ENCODE measurements around the gene BAG3. TPM values are rescaled to one million over a fixed set of nuclear protein-coding genes. Genes with fewer than 3 reads are reported as not detected.

Gene BAG3
- total RNA-seq, 2 experiments from 2014 or later: 20.9 to 24.3 TPM

DNA sequence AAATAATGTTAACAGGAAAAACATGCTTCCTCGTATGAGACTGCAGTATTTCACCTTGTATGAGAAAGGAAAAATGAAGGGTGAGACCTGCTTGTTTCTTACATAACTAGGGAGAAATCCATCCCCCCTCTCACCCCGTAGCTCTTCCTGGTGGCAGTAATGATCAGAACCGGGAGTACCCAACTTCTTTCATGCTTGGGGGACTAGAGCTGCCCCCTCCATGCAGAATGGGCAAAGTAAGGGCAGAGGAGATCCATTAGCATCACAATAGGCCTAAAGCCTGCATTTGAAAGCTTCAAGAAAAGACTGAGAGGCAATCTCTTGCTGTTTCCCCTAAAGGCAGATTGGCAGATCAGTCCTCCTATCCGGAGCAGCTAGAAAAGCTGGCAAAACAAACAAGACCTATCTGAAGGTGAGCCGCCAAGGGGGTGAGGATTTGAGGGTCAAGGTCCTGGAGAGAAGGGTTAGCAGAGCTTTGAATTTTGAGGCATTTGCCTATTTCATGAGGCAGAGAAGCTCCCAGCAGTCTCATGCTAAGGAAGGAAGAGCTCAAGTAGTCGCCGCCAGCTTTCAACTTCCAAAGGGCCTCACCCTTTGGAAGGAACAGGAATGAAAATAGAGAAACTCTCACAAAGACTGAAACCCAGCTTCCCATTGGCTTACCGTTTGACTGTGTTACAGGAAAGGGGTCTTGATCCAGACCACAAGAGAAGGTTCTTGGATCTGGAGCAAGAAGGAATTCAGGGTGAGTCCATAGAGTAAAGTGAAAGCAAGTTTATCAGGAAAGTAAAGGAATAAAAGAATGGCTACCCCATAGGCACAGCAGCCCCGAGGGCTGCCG lies 36.2 kb downstream of the BAG3 start:
- Mint-ChIP-seq H3K4me3 (no peak overlapping the region), H3K27ac (peak overlapping the region; percentile 57), H3K27me3 (ENCODE audit: low read depth) (no peaks in the 10 kb centered on the region), H3K4me1 (ENCODE audit: low read depth) (peaks cover 17% of the 10 kb centered on the region), H3K9me3 (no peaks in the 10 kb centered on the region), H3K36me3 (ENCODE audit: low read depth) (no peaks in the 10 kb centered on the region)
- no peak for DNase-seq
- CTCF ChIA-PET: interaction anchor here (0.7 to 4.9 kb wide), 30 partner anchors 8 to 447 kb away, joined by 3 to 54 read pairs (median 4); partner anchors contain the start of gene INPP5F
- intact Hi-C loops (cut with micrococcal nuclease): loop anchor here (2.0 to 5.0 kb wide), 2 partner anchors 231 to 1045 kb away; no protein-coding TSS in a partner anchor

DNA sequence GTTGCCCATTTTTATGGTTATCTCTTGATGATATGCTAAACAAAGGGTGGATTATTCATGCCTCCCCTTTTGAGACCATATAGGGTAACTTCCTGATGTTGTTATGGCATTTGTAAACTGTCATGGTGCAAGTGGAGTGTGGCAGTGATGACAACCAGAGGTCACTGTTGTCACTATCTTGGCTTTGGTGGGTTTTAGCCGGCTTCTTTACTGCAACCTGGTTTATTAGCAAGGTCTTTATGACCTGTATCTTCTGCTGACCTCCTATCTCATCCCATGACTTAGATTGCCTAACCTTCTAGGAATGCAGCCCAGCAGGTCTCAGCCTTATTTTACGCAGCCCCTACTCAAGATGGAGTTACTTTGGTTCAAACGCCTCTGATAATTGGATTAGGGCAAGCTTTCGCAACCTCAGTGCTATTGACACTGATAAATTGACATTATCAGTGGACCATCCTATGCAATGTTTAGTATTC lies 36.9 kb downstream of the BAG3 start:
- Mint-ChIP-seq H3K27ac (no peak overlapping the region), H3K36me3 (ENCODE audit: low read depth) (no peaks in the 10 kb centered on the region), H3K27me3 (ENCODE audit: low read depth) (no peaks in the 10 kb centered on the region), H3K4me3 (no peak overlapping the region), H3K4me1 (ENCODE audit: low read depth) (peaks cover 16% of the 10 kb centered on the region), H3K9me3 (no peaks in the 10 kb centered on the region)
- CTCF ChIA-PET: interaction anchor here (0.7 to 4.9 kb wide), 9 partner anchors 8 to 172 kb away, joined by 3 to 54 read pairs (median 11); partner anchors contain the start of gene INPP5F
- DNase-seq: peak; percentile 41
- intact Hi-C loops (cut with micrococcal nuclease): loop anchor here (5.0 kb wide), 1 partner anchor 1044 kb away; no protein-coding TSS in a partner anchor

DNA sequence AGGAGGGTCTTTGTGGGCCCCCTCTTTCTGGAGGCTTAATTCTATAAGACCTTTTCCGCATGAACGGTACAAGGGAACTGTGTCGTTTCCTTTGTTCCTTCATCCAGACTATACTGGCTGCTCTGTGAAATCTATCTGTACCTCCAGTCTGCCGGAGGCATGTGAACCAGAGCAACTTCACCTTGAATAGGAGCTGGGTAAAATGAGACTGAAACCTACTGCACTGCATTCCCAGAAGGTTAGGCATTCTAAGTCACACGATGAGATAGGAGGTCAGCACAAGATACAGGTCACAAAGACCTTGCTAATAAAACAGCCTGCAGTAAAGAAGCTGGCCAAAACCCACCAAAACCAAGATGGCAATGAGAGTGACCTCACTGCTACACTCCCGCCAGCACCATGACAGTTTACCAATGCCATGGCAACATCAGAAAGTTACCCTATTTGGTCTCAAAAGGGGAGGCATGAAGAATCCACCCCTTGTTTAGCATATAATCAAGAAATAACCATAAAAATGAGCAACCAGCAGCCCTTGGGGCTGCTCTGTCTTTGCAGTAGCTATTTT lies 37.9 kb downstream of the BAG3 start:
- no peaks in the 10 kb centered on the region for H3K36me3 Mint-ChIP-seq (ENCODE audit: low read depth)
- CTCF ChIA-PET: interaction anchor here (0.9 kb wide), 1 partner anchor 16 kb away, joined by 3 read pairs; no protein-coding TSS in a partner anchor
- DNase-seq: no peak
- no peak overlapping the region for H3K27ac Mint-ChIP-seq
- peaks cover 16% of the 10 kb centered on the region for H3K4me1 Mint-ChIP-seq (ENCODE audit: low read depth)
- H3K9me3 Mint-ChIP-seq: no peaks in the 10 kb centered on the region
- H3K4me3 Mint-ChIP-seq: no peak overlapping the region
- no peaks in the 10 kb centered on the region for H3K27me3 Mint-ChIP-seq (ENCODE audit: low read depth)
- intact Hi-C loops (cut with micrococcal nuclease): loop anchor here (5.0 kb wide), 1 partner anchor 1043 kb away; no protein-coding TSS in a partner anchor

- no peak overlapping the region for H3K27ac Mint-ChIP-seq
- intact Hi-C loops (cut with micrococcal nuclease): no loop called here
- no peaks in the 10 kb centered on the region for H3K36me3 Mint-ChIP-seq (ENCODE audit: low read depth)
- no peaks in the 10 kb centered on the region for H3K9me3 Mint-ChIP-seq
- no peak overlapping the region for H3K4me3 Mint-ChIP-seq
- no peak for DNase-seq
- CTCF ChIA-PET: interaction anchor here (1.1 to 1.9 kb wide), 2 partner anchors 34 to 59 kb away, joined by 4 to 5 read pairs; partner anchors contain the start of gene INPP5F
- no peaks in the 10 kb centered on the region for H3K27me3 Mint-ChIP-seq (ENCODE audit: low read depth)
- peaks cover 11% of the 10 kb centered on the region for H3K4me1 Mint-ChIP-seq (ENCODE audit: low read depth)
These were observed 40.5 kb downstream of the BAG3 start for GRCh38 chr10:119691726-119692125.

- CTCF ChIA-PET: interaction anchor here (1.9 kb wide), 1 partner anchor 57 kb away, joined by 5 read pairs; no protein-coding TSS in a partner anchor
- Mint-ChIP-seq H3K27me3 (ENCODE audit: low read depth) (no peaks in the 10 kb centered on the region), H3K4me3 (no peak overlapping the region), H3K9me3 (no peaks in the 10 kb centered on the region), H3K27ac (no peak overlapping the region), H3K4me1 (ENCODE audit: low read depth) (no peaks in the 10 kb centered on the region), H3K36me3 (ENCODE audit: low read depth) (no peaks in the 10 kb centered on the region)
- DNase-seq: no peak
- intact Hi-C loops (cut with micrococcal nuclease): no loop called here
These were observed 42.2 kb downstream of the BAG3 start for GRCh38 chr10:119693262-119693957.

DNA sequence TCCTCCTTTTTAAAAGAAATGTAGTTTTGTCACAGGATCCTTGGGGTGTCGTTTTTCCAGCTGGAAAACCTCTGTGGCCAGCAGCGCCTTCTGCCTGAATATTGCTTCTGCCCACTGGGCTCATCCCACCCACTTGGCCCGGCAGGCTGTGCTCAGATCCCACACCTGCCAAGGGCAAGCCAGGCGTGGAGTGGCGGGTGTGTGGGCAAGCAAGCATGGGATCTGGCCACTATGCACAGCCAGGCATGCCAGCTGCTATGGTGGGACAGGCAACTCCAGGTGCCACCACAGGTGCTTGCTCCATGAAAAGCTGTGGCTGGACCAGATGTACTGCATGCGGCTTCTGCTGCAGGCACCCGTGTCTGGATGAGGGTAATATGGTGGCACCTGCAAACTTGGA lies 43.4 kb downstream of the BAG3 start:
- CTCF ChIA-PET: interaction anchor here (0.6 to 2.4 kb wide), 3 partner anchors 8 to 57 kb away, joined by 3 to 13 read pairs (median 4); no protein-coding TSS in a partner anchor
- DNase-seq: no peak
- H3K27ac Mint-ChIP-seq: no peak overlapping the region
- H3K27me3 Mint-ChIP-seq (ENCODE audit: low read depth): no peaks in the 10 kb centered on the region
- intact Hi-C loops (cut with micrococcal nuclease): no loop called here
- H3K36me3 Mint-ChIP-seq (ENCODE audit: low read depth): no peaks in the 10 kb centered on the region
- no peak overlapping the region for H3K4me3 Mint-ChIP-seq
- H3K9me3 Mint-ChIP-seq: no peaks in the 10 kb centered on the region
- no peaks in the 10 kb centered on the region for H3K4me1 Mint-ChIP-seq (ENCODE audit: low read depth)

- Mint-ChIP-seq H3K27me3 (ENCODE audit: low read depth) (no peaks in the 10 kb centered on the region), H3K4me1 (ENCODE audit: low read depth) (peaks cover 44% of the 10 kb centered on the region), H3K4me3 (no peak overlapping the region), H3K36me3 (ENCODE audit: low read depth) (peaks cover 8% of the 10 kb centered on the region), H3K27ac (no peak overlapping the region), H3K9me3 (peaks cover 17% of the 10 kb centered on the region)
- intact Hi-C loops (cut with micrococcal nuclease): loop anchor here (5.0 to 10.0 kb wide), 4 partner anchors 137 to 1356 kb away; partner anchors contain the start of genes FAM204A and GRK5
- no peak for DNase-seq
- CTCF ChIA-PET: interaction anchor here (0.8 to 2.1 kb wide), 2 partner anchors 13 to 25 kb away, joined by 3 to 9 read pairs; partner anchors contain the start of gene INPP5F
These were observed 49.3 kb downstream of the BAG3 start for GRCh38 chr10:119700321-119700954.

- DNase-seq: no peak
- CTCF ChIA-PET: interaction anchor here (0.6 to 2.1 kb wide), 7 partner anchors 9 to 49 kb away, joined by 3 to 9 read pairs (median 3); partner anchors contain the start of gene INPP5F
- no peak overlapping the region for H3K4me3 Mint-ChIP-seq
- peaks cover 28% of the 10 kb centered on the region for H3K9me3 Mint-ChIP-seq
- intact Hi-C loops (cut with micrococcal nuclease): loop anchor here (1.0 to 10.0 kb wide), 5 partner anchors 33 to 1357 kb away; partner anchors contain the start of genes FAM204A and GRK5
- H3K4me1 Mint-ChIP-seq (ENCODE audit: low read depth): peaks cover 57% of the 10 kb centered on the region
- H3K27ac Mint-ChIP-seq: peak overlapping the region; percentile 92
- H3K27me3 Mint-ChIP-seq (ENCODE audit: low read depth): no peaks in the 10 kb centered on the region
- H3K36me3 Mint-ChIP-seq (ENCODE audit: low read depth): peaks cover 18% of the 10 kb centered on the region
These were observed 50.7 kb downstream of the BAG3 start for GRCh38 chr10:119701861-119702260.

DNA sequence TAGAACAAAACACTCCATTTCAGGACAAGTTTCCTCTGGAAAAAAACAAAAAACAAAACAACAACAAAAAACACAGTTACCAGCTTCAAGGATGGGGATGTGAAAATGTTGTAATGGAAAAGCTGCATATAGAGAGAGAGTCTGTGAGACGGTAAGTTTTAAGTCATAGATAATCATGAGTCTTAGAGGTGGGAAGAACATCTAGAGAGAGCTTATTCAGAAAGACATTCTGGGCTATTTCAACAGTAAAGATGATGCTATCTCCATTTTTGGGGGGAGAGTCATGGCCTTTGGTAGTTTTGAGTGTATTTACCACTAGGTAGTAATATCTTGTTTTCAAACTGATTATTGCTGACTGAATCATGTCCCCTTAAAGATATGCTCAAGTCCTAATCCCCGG lies 51.4 kb downstream of the BAG3 start:
- Mint-ChIP-seq H3K4me1 (ENCODE audit: low read depth) (peaks cover 64% of the 10 kb centered on the region), H3K27ac (peak overlapping the region; percentile 92), H3K27me3 (ENCODE audit: low read depth) (no peaks in the 10 kb centered on the region), H3K4me3 (no peak overlapping the region), H3K9me3 (peaks cover 34% of the 10 kb centered on the region), H3K36me3 (ENCODE audit: low read depth) (peaks cover 23% of the 10 kb centered on the region)
- CTCF ChIA-PET: interaction anchor here (0.7 to 2.1 kb wide), 6 partner anchors 8 to 48 kb away, joined by 3 to 9 read pairs (median 3); partner anchors contain the start of gene INPP5F
- DNase-seq: no peak
- intact Hi-C loops (cut with micrococcal nuclease): loop anchor here (1.0 to 10.0 kb wide), 5 partner anchors 33 to 1358 kb away; partner anchors contain the start of genes FAM204A and GRK5

GRCh38 chr10:119703903-119704508 lies 52.8 kb downstream of the BAG3 start:
- Mint-ChIP-seq H3K36me3 (ENCODE audit: low read depth) (peaks cover 31% of the 10 kb centered on the region), H3K4me3 (peak overlapping the region; percentile 32), H3K4me1 (ENCODE audit: low read depth) (peaks cover 76% of the 10 kb centered on the region), H3K27me3 (ENCODE audit: low read depth) (no peaks in the 10 kb centered on the region), H3K9me3 (peaks cover 45% of the 10 kb centered on the region), H3K27ac (peak overlapping the region; percentile 96)
- DNase-seq: peak; percentile 72
- CTCF ChIA-PET: interaction anchor here (0.7 to 2.2 kb wide), 7 partner anchors 17 to 193 kb away, joined by 3 to 8 read pairs (median 4); no protein-coding TSS in a partner anchor
- intact Hi-C loops (cut with micrococcal nuclease): loop anchor here (1.0 to 10.0 kb wide), 6 partner anchors 49 to 1359 kb away; partner anchors contain the start of genes FAM204A and GRK5
